HepG2 (cell line): ENCODE results near the gene RABL2B. TPM values are rescaled to one million over a fixed set of nuclear protein-coding genes. Genes with fewer than 3 reads are reported as not detected.

Experiments used
- ATAC-seq: fragments of 200-7000 bp; cut with Tn5 transposase; 3 replicates; pipeline ENCODE4 v1.9.1; 2020; ENCODE audit warnings: mild to moderate bottlenecking, moderate library complexity
- BruUV-seq: library from RNA; stranded (reverse); fragments of 400-500 nt; replicated peaks from 2 replicates; lab custom pipeline; 2021; lab: Mats Ljungman, UMichigan
- CTCF ChIA-PET: fragments of 300-600 bp; formaldehyde crosslinking; extraction: SDS; loops from one replicate; lab custom pipeline; 2021; ENCODE audit warnings: low total read pairs, inconsistent platforms, low intra/inter-chr PET ratio; lab: Yijun Ruan, JAX
- POLR2A ChIA-PET: fragments of 350-600 bp; sonication (Branson Sonifier 250); formaldehyde crosslinking; loops from one replicate; lab custom pipeline; 2020; ENCODE audit warnings: antibody characterized with exemption, inconsistent platforms; lab: Yijun Ruan, JAX
- DNase-seq: peaks from one replicate; pipeline ENCODE4 v3.0.0-alpha.2; 2015; ENCODE audit warnings: low spot score
- FAIRE-seq: peaks from 3 replicates; lab custom pipeline; 2011; peaks lifted over from hg19 to GRCh38; lab: Jason Lieb, UNC
- H2AFZ ChIP-seq: one replicate; pipeline ENCODE4 v1.6.1; 2011; ENCODE audit warnings: low read length, inconsistent platforms
- H3K27ac ChIP-seq: fragments of 300-600 bp; 3 replicates; pipeline ENCODE4 v1.8.0; 2011; ENCODE audit warnings: mixed run types, mild to moderate bottlenecking, mixed read lengths, low read length, inconsistent platforms; ENCODE audit not compliant: insufficient read depth; ENCODE audit errors: extremely low read length
- H3K27me3 ChIP-seq, 2 experiments: fragments of 200-600 bp in 1 of 2; 2 replicates in 1 of 2; 3 replicates in 1 of 2; pipeline versions ENCODE4 v1.6.0 to v1.8.0; 2011; ENCODE audit warnings: low read length in 2 of 2, mild to moderate bottlenecking in 2 of 2, moderate library complexity in 2 of 2, inconsistent platforms in 1 of 2; ENCODE audit not compliant: insufficient read depth in 2 of 2, control insufficient read depth in 1 of 2
- H3K36me3 ChIP-seq, 2 experiments: fragments of 200-600 bp in 1 of 2; replicated peaks in 1 of 2; 2 replicates in 1 of 2; 3 replicates in 1 of 2; pipeline versions ENCODE4 v1.5.1 to v1.8.0; 2011; ENCODE audit warnings: low read length in 2 of 2, inconsistent platforms in 1 of 2; ENCODE audit not compliant: insufficient read depth in 2 of 2, control insufficient read depth in 1 of 2
- H3K4me1 ChIP-seq: 2 replicates; pipeline ENCODE4 v1.5.1; 2012; ENCODE audit warnings: low read length, inconsistent platforms; ENCODE audit not compliant: insufficient read depth
- H3K4me2 ChIP-seq: 2 replicates; pipeline ENCODE4 v1.6.0; 2011; ENCODE audit warnings: low read depth, low read length, inconsistent platforms
- H3K4me3 ChIP-seq, 3 experiments: fragments of 200-600 bp in 1 of 3; sonication (generic), shearing (Covaris generic) in 1 of 3; replicated peaks in 1 of 3; 2 replicates each; pipeline ENCODE4 v1.5.1; 2011 to 2016; ENCODE audit warnings: low read length in 3 of 3, inconsistent platforms in 2 of 3, low read depth in 2 of 3, mild to moderate bottlenecking in 2 of 3, control low read depth in 1 of 3, mixed read lengths in 1 of 3; ENCODE audit not compliant: insufficient read depth in 1 of 3
- H3K79me2 ChIP-seq: one replicate; pipeline ENCODE4 v1.6.1; 2011; ENCODE audit warnings: low read length, inconsistent platforms; ENCODE audit not compliant: insufficient read depth
- H3K9ac ChIP-seq: 2 replicates; pipeline ENCODE4 v1.6.0; 2011; ENCODE audit warnings: mild to moderate bottlenecking, low read depth, low read length, inconsistent platforms; ENCODE audit not compliant: insufficient read depth
- H3K9me3 ChIP-seq: 2 replicates; pipeline ENCODE4 v1.5.1; 2012; ENCODE audit warnings: mild to moderate bottlenecking, low read length
- H4K20me1 ChIP-seq: 2 replicates; pipeline ENCODE4 v1.6.0; 2011; ENCODE audit warnings: inconsistent platforms, mild to moderate bottlenecking, low read length, moderate library complexity; ENCODE audit not compliant: insufficient read depth
- EED ChIP-seq: sonication (generic); formaldehyde crosslinking; IDR thresholded peaks from 2 replicates; pipeline ENCODE4 v1.5.0; 2020; ENCODE audit warnings: mild to moderate bottlenecking, missing genetic modification reagents
- GABPB1 ChIP-seq: IDR thresholded peaks from 2 replicates; pipeline ENCODE4 v1.6.1; 2016; ENCODE audit warnings: mild to moderate bottlenecking, missing genetic modification reagents, moderate library complexity, missing compliant biosample characterization
- HCFC1 ChIP-seq: fragments of 150-350 bp; IDR thresholded peaks from 2 replicates; pipeline ENCODE4 v1.6.1; 2014; ENCODE audit warnings: low read depth, low read length
- KDM6A ChIP-seq: IDR thresholded peaks from 2 replicates; pipeline ENCODE4 v1.6.1; 2016; ENCODE audit warnings: low read depth
- MYNN ChIP-seq: sonication (generic); formaldehyde crosslinking; IDR thresholded peaks from 2 replicates; pipeline ENCODE4 v1.4.0; 2020; ENCODE audit warnings: mild to moderate bottlenecking, low read depth, missing genetic modification reagents
- NFAT5 ChIP-seq: sonication (generic); formaldehyde crosslinking; IDR thresholded peaks from 2 replicates; pipeline ENCODE4 v1.4.0; 2020; ENCODE audit warnings: missing genetic modification reagents
- RBAK ChIP-seq: sonication (generic); formaldehyde crosslinking; IDR thresholded peaks from 2 replicates; pipeline ENCODE4 v1.5.1; 2020; ENCODE audit warnings: mild to moderate bottlenecking, missing genetic modification reagents
- TFE3 ChIP-seq: IDR thresholded peaks from 2 replicates; pipeline ENCODE4 v1.6.1; 2016
- TIGD3 ChIP-seq: sonication (generic); formaldehyde crosslinking; IDR thresholded peaks from 2 replicates; pipeline ENCODE4 v1.5.1; 2020; ENCODE audit warnings: mild to moderate bottlenecking, missing genetic modification reagents, borderline replicate concordance
- XRCC5 ChIP-seq: fragments of 200-400 bp; formaldehyde crosslinking; optimal IDR thresholded peaks from 2 replicates; pipeline ENCODE3; 2017; ENCODE audit warnings: mild to moderate bottlenecking, low read length
- ZFP36 ChIP-seq: fragments of 150-350 bp; IDR thresholded peaks from 2 replicates; pipeline ENCODE4 v1.6.1; 2018; ENCODE audit warnings: borderline replicate concordance, low read length, low read depth; ENCODE audit not compliant: partially characterized antibody
- ZNF275 ChIP-seq: sonication (generic); formaldehyde crosslinking; IDR thresholded peaks from 2 replicates; pipeline ENCODE4 v1.8.0; 2022; ENCODE audit warnings: missing genetic modification reagents, mild to moderate bottlenecking, inconsistent platforms, borderline replicate concordance
- ZNF775 ChIP-seq: sonication (generic); formaldehyde crosslinking; IDR thresholded peaks from 2 replicates; pipeline ENCODE4 v1.4.0; 2020; ENCODE audit warnings: missing genetic modification reagents, mild to moderate bottlenecking, moderate library complexity, borderline replicate concordance
- ZNF891 ChIP-seq: sonication (generic); formaldehyde crosslinking; IDR thresholded peaks from 2 replicates; pipeline ENCODE4 v1.5.0; 2020; ENCODE audit warnings: mild to moderate bottlenecking, missing genetic modification reagents
- WGBS: methylation state at CpG from one replicate; pipeline ENCODE4 v1.1.6; 2017; ENCODE audit warnings: low lambda C conversion rate; 5-methylcytosine and 5-hydroxymethylcytosine counted together
- in situ Hi-C: cut with HindIII; loops from 2 replicates; pipeline ENCODE4 v1.10.0; 2017; ENCODE audit warnings: low pct_unique_long_range_greater_than_20kb; ENCODE audit not compliant: extremely low pct_ligation_motif_present
- intact Hi-C: fragments of 100-400 bp; cut with micrococcal nuclease; formaldehyde crosslinking; loops from one replicate; pipeline ENCODE4 v1.10.0; 2022; ENCODE audit not compliant: unreplicated experiment
- polyA plus RNA-seq, 8 experiments: library from polyadenylated mRNA; depleted of rRNA in 3 of 8; stranded (reverse) in 7 of 8; unstranded in 1 of 8; fragments of >200 nt; fragmentation: Illumina TruSeq in 4 of 8; extraction: Trizol in 4 of 8; gene quantifications; 2 replicates each; pipeline versions ENCODE4 v1.2.1 to v1.2.3, GENCODE V29; 2011 to 2016; ENCODE audit warnings: low read depth in 4 of 8, missing spikeins in 1 of 8, mixed read lengths in 1 of 8; ENCODE audit not compliant: insufficient read depth in 1 of 8
- total RNA-seq, 5 experiments: library from RNA; depleted of rRNA; stranded (reverse); fragments of >200 nt; fragmentation: Illumina TruSeq; extraction: Trizol; gene quantifications; 2 replicates each; pipeline ENCODE4 v1.2.3, GENCODE V29; 2016; ENCODE audit warnings: low read depth in 1 of 5

The RABL2B gene
- total and polyA plus RNA-seq, 2 of the 13 experiments (the other 11 are each of a cell fraction or from before 2014, with no cell fraction given), result 8.0 to 27.9 TPM

GRCh38 chr22:50720301-50721256 lies 62.9 kb downstream of the RABL2B start:
- H3K79me2 ChIP-seq, result no peaks in the 10 kb centered on the region
- CTCF ChIA-PET, result no interaction called here
- no peaks in the 10 kb centered on the region; the same call in 1 of the 2 replicates for H4K20me1 ChIP-seq
- no peak overlapping the region for H3K4me2 ChIP-seq
- no TSS peak for BruUV-seq
- H3K27ac ChIP-seq, result no peak overlapping the region
- ATAC-seq, result no peak
- H3K9me3 ChIP-seq, result no peaks in the 10 kb centered on the region
- in situ Hi-C loops, result no loop called here
- no peak for FAIRE-seq
- H3K36me3 ChIP-seq, result peaks cover 11 to 33% of the 10 kb centered on the region in 2 experiments
- POLR2A ChIA-PET, result interaction anchor here (0.6 kb wide), 1 partner anchor 155 kb away, joined by 3 read pairs; no protein-coding TSS in a partner anchor
- H3K9ac ChIP-seq, result no peak overlapping the region
- H3K4me3 ChIP-seq, result no peak overlapping the region
- intact Hi-C loops, result no loop called here
- 95% methylated on average over 93 of the region's 132 CpGs for WGBS
- H2AFZ ChIP-seq, result no peak overlapping the region
- no peaks in the 10 kb centered on the region for H3K27me3 ChIP-seq
- H3K4me1 ChIP-seq, result 0 out of 2 replicates have a peak, but pooled peaks cover under 1% of the 10 kb centered on the region
- no peak for DNase-seq
- TF ChIP-seq ZNF275, result no peak
- no peak for TF ChIP-seq ZFP36
- TF ChIP-seq MYNN (CRISPR knock-in tag), result no peak
- no peak for TF ChIP-seq KDM6A (CRISPR knock-in tag)
- no peak for TF ChIP-seq XRCC5
- TF ChIP-seq NFAT5 (CRISPR knock-in tag), result no peak
- no peak for TF ChIP-seq TFE3
- no peak for TF ChIP-seq ZNF775 (CRISPR knock-in tag)
- TF ChIP-seq ZNF891 (CRISPR knock-in tag), result no peak
- no peak for TF ChIP-seq TIGD3 (CRISPR knock-in tag)
- TF ChIP-seq HCFC1, result no peak
- TF ChIP-seq RBAK (CRISPR knock-in tag), result no peak
- no peak for TF ChIP-seq EED (CRISPR knock-in tag)
- no peak for TF ChIP-seq GABPB1 (CRISPR knock-in tag)
